HCEC 1CT (cell line): ENCODE data around the gene FLNC.

Experiments used
- DNase-seq: peaks from one replicate; pipeline ENCODE4 v3.0.0-alpha.2; 2017

FLNC gene

DNA sequence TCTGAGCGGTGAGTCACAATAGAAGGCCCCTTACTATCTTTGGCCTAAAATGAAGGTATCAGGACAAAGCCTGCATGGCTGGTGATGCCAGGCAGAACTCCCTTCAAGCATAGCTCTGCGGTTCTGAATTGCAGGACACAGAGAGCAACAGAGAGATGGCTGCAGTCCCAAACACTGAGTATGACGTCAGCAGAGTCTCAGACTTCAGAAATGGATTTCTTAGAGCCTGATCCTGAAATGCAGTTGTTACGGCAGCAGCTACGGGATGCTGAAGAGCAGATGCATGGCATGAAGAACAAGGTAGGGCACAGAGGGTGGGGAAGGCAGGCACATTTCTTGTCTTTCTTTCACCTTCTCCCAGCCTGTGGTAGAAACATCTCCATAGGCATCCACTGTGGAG lies 25.0 kb upstream of the FLNC start:
- DNase-seq, result no peak

DNA sequence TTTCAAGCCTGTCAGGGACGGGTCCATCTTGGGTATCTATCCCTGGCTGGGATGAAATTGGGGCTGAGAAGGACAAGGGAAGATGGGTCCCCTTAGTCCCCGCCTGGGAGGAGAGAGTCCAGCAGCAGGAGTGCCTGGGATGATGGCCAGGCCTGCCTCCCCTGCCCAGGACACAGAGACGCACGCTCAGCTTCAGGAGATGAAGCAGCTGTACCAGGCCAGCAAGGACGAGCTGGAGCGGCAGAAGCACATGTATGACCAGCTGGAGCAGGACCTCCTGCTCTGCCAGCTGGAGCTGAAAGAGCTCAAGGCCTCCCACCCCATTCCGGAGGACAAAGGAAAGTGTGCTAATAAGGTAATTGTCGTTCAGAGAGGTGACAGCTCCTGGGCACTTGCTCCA lies 23.0 kb upstream of the FLNC start:
- DNase-seq, result no peak

DNA sequence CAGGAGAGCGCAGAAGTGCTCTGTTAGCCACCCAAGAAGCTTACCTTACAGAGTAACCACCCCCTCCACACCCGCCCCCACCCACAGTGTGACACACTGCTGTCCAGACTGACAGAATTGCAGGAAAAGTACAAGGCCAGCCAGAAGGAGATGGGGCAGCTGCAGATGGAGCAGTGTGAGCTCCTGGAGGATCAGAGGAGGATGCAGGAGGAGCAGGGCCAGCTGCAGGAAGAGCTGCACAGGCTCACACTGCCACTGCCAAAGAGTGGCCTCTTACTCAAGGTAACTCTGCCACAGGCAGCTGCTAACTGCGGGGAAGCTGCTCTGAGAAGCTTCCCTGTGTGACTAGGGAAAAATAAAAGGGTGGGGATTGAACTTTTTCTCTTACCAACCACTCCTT lies 20.8 kb upstream of the FLNC start:
- DNase-seq, result no peak

- DNase-seq, result peak; percentile 26
Observed at GRCh38 chr7:128810473-128810872, 19.7 kb upstream of the FLNC start.

DNA sequence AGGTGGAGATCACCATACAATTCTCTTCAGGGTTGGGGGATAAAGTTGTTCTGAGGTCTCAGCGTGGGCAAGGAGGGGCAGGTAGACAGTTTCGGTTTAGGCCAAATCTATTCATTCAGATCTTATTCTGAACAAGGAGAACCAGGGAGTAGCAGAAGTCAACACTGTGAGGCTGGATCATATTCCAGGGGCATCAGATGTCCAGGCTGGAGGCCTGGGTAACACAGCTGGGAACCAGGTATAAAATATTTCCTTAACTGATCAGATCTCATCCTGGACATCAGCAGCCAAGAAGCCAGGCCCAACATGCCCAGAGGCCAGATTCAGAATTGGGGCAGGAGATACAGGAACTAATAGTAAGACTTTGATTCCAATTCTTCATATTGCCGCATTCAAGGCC lies 19.2 kb upstream of the FLNC start:
- no peak for DNase-seq

DNA sequence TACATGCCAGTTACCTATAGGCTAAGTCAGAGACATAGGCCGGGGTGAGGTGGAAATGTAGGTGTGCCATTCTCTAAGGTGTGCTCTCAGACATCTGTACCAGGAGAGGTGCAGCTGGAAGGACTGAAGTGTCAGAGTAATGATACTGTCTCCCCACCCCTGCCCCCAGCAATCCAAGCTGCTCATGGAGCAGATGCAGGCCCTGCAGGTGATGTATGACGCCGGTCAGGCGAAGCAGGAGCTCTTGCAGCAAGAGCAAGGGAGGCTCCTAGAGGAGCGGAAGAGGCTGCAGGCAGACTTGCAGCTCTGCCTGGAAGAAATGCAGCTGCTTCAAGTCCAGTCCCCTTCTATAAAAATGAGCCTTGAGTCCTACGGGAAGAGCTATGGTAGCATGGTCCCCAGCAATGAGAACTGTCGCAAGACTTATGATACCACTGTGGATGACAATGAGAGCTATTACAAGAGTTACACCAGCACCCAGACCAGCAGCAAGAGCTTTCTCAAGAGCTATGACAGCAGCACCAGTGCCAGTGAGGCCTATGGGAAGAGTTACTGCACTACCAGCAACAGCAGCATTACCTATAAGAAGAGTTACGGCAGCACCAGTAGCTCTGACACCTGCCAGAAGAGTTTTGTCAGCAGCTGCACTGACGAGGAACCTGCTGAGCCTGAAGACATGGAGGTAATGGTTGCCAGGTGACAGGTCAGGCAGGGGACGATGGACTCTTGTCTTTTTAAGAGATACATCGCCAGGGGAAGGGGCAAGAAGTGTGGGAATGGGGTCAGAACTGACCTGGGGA lies 18.4 kb upstream of the FLNC start:
- no peak for DNase-seq

GRCh38 chr7:128812514-128813168 lies 17.6 kb upstream of the FLNC start:
- no peak for DNase-seq

- DNase-seq, result no peak
Observed at GRCh38 chr7:128814499-128814898, 15.7 kb upstream of the FLNC start.

DNA sequence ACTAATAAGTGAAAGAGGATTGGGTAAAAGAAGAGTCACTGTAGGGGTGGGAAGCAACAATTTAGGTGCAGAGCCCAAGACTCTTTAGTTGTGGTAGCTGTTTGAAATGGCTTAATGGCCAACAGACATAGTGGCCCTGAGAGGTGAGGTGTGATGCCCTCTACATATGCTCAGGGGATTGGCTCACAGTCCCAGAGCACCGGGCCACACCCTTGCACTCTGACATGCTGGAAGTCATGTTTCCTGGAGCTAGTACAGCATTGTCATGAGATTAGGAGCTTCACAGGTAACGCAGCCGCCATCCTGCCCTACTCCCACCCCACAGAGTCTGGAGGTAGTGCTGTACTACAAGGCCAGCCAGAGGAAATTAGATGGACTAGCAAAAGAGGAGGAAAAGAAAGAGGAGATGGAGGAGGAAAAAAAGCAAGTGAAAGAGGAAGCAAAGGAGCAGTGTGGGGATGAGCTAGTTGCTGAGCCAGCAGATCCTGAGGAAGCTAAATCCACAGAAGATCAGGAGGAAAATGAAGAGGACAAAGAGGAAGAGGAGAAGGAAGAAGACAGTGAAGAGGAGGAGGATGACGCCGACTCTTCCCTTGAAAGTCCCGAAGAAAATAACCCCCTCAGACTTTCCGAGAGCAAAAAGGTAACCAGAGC lies 14.8 kb upstream of the FLNC start:
- no peak for DNase-seq

- DNase-seq, result no peak
Observed at GRCh38 chr7:128818694-128819093, 11.5 kb upstream of the FLNC start.

GRCh38 chr7:128821724-128822123 lies 8.5 kb upstream of the FLNC start:
- DNase-seq, result no peak

GRCh38 chr7:128826512-128826911 lies 3.7 kb upstream of the FLNC start:
- DNase-seq, result no peak

- no peak for DNase-seq
Observed at GRCh38 chr7:128826916-128827247, 3.3 kb upstream of the FLNC start.

DNA sequence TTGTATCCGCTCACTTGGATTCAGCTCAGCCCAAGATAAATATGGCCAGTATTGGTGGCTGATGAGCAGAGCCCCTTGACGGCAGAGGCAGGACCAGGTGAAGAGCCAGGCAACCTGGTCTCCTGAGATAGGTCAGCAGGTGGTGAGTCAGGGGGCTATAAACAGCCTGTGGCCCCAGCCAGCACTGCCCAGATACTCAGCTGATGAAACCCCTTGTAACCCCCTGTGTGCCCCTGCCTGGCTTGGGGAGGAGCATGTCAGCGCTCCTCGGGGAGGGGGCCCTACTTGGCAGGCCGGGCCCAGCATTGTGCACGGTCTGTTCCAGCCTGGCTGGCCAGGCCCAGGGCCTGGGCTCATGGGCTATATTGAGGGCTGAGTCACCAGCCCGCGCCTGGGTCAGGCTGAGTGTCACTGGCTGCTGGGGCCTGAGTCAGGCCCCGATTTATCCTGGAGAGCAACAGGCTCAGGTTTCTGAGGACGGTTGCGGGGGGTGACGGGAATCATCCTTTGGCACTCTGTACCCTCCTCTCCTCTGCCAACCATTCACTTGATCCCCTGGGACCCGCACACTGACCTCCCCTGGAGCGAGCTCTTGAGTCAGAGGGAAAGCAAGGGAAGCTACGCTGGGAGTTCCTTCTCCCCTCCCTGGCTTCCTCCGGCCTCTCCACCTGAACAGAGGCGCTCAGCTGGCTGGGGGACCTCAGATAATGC lies 2.8 kb upstream of the FLNC start:
- DNase-seq, result peak; percentile 80

DNA sequence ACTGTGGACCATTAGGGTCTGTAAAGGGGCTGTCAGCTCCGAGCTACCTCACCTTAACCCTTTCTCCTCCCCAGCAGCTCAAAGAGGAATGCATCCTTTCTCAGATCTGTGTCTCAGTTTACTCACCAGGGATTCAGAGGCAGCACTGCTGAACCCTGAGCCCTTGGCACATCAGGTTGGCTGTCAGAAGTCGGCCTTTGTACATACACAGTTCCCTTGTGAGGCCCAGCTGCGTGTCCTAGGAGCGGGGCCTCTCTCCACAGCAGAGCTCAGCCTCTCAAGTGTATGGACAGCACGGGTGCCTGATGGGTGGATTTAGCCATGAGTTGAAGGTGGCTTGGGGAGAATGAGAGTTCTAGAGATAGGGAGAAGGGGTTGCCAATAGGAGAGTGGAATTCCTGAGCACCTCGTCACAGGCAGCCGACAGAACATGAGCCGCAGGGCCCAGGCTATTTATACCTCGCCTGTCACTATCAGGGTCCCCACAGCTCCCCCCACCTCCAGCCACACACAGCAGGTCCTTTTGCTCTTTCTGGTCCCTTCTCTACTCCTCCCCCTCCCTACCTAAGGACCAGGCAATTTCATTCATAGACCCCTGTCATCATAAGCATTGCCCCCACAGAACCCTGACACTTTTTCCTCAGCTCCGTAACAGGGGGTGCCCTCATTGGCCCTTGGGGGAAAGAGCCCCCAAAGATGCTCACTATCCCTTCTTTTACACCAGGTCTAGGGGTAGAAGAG lies 2.1 kb upstream of the FLNC start:
- DNase-seq, result peak; percentile 80

GRCh38 chr7:128829391-128830166 lies 627 bp upstream of the FLNC start:
- DNase-seq, result peak; percentile 45

DNA sequence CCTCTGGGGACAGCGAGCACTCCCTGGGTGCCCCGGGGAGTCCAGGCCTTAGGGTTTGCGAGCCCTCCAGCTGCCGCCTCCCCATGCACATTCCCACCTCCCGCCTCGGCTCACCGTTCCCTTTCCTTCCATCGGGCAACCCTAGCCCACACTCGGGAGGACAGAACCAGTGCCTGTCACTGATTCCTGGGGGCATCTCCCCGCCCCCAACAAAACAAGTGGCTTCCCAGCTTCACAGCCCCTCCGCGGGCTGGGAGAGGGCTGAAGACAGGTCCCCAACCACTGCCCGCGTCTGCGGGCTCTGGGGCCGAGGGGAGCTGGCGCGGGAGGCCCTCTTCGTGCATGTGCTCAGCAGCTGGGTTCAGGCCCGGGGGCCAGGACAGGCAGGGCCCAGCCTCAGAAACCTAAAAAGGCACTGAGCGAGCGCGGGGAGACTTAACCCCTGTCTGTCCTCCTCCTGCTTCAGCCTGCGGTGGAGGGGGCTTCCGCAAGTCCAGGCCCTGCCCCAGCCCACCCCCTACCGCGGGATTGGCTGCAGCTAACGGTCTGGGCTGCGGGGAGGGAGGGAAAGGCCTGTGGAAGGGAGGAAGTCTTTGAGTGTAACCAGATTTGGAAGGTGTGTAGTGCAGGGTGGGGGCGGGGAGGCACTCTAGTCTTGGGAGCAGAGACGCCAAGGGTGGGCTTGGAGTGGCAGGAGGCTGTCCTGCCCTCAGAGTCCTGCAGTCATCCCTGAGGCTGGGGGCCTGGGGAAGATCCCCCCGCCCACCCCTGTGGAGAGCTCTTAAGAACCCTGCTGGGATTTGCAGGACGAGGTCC lies 1.2 kb downstream of the FLNC start:
- DNase-seq, result peak; percentile 46

DNA sequence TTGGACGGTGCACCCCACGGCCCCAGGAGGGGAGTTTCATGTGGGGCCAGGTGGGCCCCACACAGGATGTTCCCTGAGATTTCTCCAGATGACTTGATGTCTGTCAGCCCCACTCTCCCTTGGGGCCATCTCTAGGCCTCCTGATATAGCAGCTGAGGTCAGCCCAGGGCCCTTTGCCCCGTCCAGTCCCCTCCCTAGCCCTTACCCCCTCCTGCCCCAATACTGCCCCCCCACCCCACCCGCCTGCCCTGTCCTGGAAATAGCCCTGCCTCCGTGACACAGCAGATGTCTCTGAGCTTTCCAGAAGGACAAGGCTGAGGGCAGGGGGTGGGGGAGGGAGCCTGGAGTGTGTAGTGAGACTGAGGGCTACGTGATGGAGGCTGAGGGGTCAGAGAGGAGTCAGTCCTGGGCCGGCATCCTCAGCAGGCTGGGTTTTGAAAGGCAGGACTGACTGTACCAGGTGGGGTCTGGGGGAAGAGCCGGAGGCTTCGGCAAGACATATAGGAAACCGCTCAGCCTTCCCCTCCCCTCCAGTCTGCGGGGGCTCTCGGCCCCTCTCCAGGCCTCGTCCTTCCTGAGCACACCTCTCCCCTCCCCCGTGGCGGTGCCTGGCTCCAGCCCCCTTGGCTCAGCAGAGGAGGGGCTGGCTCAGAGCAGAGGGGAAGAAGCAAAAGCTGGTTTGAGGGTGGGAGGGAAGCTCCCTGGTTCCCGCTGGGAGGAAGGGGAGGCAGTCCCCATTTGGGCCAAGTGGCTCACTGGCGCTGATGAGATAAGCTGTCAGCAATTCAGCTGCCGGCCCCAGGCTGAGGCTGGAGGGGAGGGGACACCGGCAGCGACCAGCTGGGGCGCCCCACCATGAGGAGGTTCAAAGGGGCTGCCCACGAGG lies 2.0 kb downstream of the FLNC start:
- DNase-seq, result peak; percentile 21

- DNase-seq, result no peak
Observed at GRCh38 chr7:128832880-128833147, 2.6 kb downstream of the FLNC start.
